A549 (cell line): ENCODE data around the gene TRIM41. TPM values are rescaled to one million over a fixed set of nuclear protein-coding genes. Genes with fewer than 3 reads are reported as not detected.

ENCODE experiments used
- ATAC-seq, 2 experiments: fragments of 200-7000 bp in 1 of 2; fragments of >200 bp in 1 of 2; cut with Nextera tagmentation in 1 of 2; cut with Tn5 transposase in 1 of 2; 3 replicates each; pipeline versions ENCODE4 v1.8.0 to v1.9.1; 2018 to 2020; ENCODE audit warnings: mild to moderate bottlenecking in 1 of 2, moderate library complexity in 1 of 2
- CTCF ChIA-PET: fragments of 300-600 bp; sonication (Branson Sonifier 250); formaldehyde crosslinking; extraction: SDS; loops from one replicate; lab custom pipeline; 2021; ENCODE audit warnings: antibody characterized with exemption, inconsistent platforms; lab: Yijun Ruan, JAX
- POLR2A ChIA-PET: fragments of 350-600 bp; formaldehyde crosslinking; extraction: SDS; loops from one replicate; lab custom pipeline; 2021; ENCODE audit warnings: antibody characterized with exemption, inconsistent platforms; lab: Yijun Ruan, JAX
- DNase-seq, 2 experiments: peaks; one replicate each; pipeline versions ENCODE4 v3.0.0 to v3.0.0-alpha.2; 2011 to 2016; ENCODE audit warnings: low read depth in 1 of 2, low spot score in 1 of 2
- FAIRE-seq: peaks from 2 replicates; lab custom pipeline; 2011; peaks lifted over from hg19 to GRCh38; lab: Jason Lieb, UNC
- H3K27ac ChIP-seq, 2 experiments: fragments of >200 bp; sonication (Bioruptor Twin); formaldehyde crosslinking; 3 replicates each; pipeline ENCODE4 v1.5.1; 2016 to 2017
- H3K4me1 ChIP-seq: fragments of >200 bp; sonication (Bioruptor Twin); formaldehyde crosslinking; 3 replicates; pipeline ENCODE4 v1.6.1; 2016
- H3K4me2 ChIP-seq: fragments of >200 bp; sonication (Bioruptor Twin); formaldehyde crosslinking; 3 replicates; pipeline ENCODE4 v1.6.1; 2016
- H3K4me3 ChIP-seq: fragments of >200 bp; sonication (Bioruptor Twin); formaldehyde crosslinking; 3 replicates; pipeline ENCODE4 v1.5.1; 2016
- H3K9me3 ChIP-seq: fragments of >200 bp; sonication (Bioruptor Twin); formaldehyde crosslinking; 3 replicates; pipeline ENCODE4 v1.6.1; 2016
- CBX2 ChIP-seq: fragments of 200-600 bp; sonication (generic); IDR thresholded peaks from 2 replicates; pipeline ENCODE4 v1.6.1; 2016; ENCODE audit warnings: low read depth, mild to moderate bottlenecking, borderline replicate concordance
- CEBPB ChIP-seq, 2 experiments: fragments of >200 bp in 1 of 2; sonication (Bioruptor Twin) in 1 of 2; formaldehyde crosslinking in 1 of 2; IDR thresholded peaks; 2 replicates each; pipeline ENCODE4 v1.6.1; 2012 to 2016
- CHD4 ChIP-seq: fragments of 200-600 bp; sonication (generic); IDR thresholded peaks from 2 replicates; pipeline ENCODE4 v1.6.1; 2016; ENCODE audit warnings: antibody characterized with exemption, mild to moderate bottlenecking, borderline replicate concordance
- EHMT2 ChIP-seq: fragments of 200-600 bp; sonication (generic); IDR thresholded peaks from 2 replicates; pipeline ENCODE4 v1.6.1; 2016; ENCODE audit warnings: antibody characterized with exemption, low read depth, mild to moderate bottlenecking, moderate library complexity
- FOSB ChIP-seq: fragments of 250-450 bp; sonication (Bioruptor Pico); IDR thresholded peaks from 2 replicates; pipeline ENCODE4 v1.5.0; 2020; ENCODE audit warnings: mild to moderate bottlenecking, moderate library complexity
- GATA3 ChIP-seq: IDR thresholded peaks from 2 replicates; pipeline ENCODE4 v1.6.1; 2012; ENCODE audit warnings: borderline replicate concordance
- HDAC2 ChIP-seq: fragments of 200-600 bp; sonication (generic); IDR thresholded peaks from 2 replicates; pipeline ENCODE4 v1.6.1; 2016
- JUN ChIP-seq, 2 experiments: fragments of >200 bp; sonication (Bioruptor Twin); formaldehyde crosslinking; IDR thresholded peaks; 2 replicates in 1 of 2; 3 replicates in 1 of 2; pipeline ENCODE4 v1.6.1; 2016 to 2017
- JUNB ChIP-seq: fragments of >200 bp; sonication (Bioruptor Twin); formaldehyde crosslinking; IDR thresholded peaks from 2 replicates; pipeline ENCODE4 v1.6.1; 2016
- MAFK ChIP-seq: fragments of 450-650 bp; IDR thresholded peaks from 2 replicates; pipeline ENCODE4 v1.6.1; 2014; ENCODE audit not compliant: partially characterized antibody
- PHF8 ChIP-seq: fragments of 200-600 bp; sonication (generic); IDR thresholded peaks from 2 replicates; pipeline ENCODE4 v1.6.1; 2016; ENCODE audit warnings: low read depth, mild to moderate bottlenecking, antibody characterized with exemption, moderate library complexity, borderline replicate concordance
- RARB ChIP-seq: fragments of 250-450 bp; sonication (Bioruptor Pico); IDR thresholded peaks from 2 replicates; pipeline ENCODE4 v1.8.0; 2021; ENCODE audit warnings: mild to moderate bottlenecking, moderate library complexity
- RCOR1 ChIP-seq: fragments of 150-350 bp; IDR thresholded peaks from 2 replicates; pipeline ENCODE4 v1.6.1; 2014; ENCODE audit warnings: antibody characterized with exemption, low read length, low read depth
- RNF2 ChIP-seq: fragments of 200-600 bp; sonication (generic); IDR thresholded peaks from 2 replicates; pipeline ENCODE4 v1.6.1; 2016; ENCODE audit warnings: low read depth, mild to moderate bottlenecking, antibody characterized with exemption, moderate library complexity, borderline replicate concordance
- SMC3 ChIP-seq: fragments of >200 bp; sonication (Bioruptor Twin); formaldehyde crosslinking; IDR thresholded peaks from 3 replicates; pipeline ENCODE4 v1.6.1; 2018; ENCODE audit warnings: inconsistent platforms
- SREBF2 ChIP-seq: fragments of 450-650 bp; IDR thresholded peaks from 2 replicates; pipeline ENCODE4 v1.6.1; 2014; ENCODE audit warnings: mild to moderate bottlenecking, moderate library complexity
- TP53 ChIP-seq: fragments of 250-450 bp; sonication (Bioruptor Pico); IDR thresholded peaks from 2 replicates; pipeline ENCODE4 v1.5.0; 2021; ENCODE audit warnings: mild to moderate bottlenecking, moderate library complexity
- ZNF302 ChIP-seq: fragments of 250-450 bp; sonication (Bioruptor Pico); IDR thresholded peaks from 2 replicates; pipeline ENCODE4 v1.9.0; 2021; ENCODE audit warnings: inconsistent platforms, mild to moderate bottlenecking, moderate library complexity
- ZSCAN20 ChIP-seq: fragments of 250-450 bp; sonication (Bioruptor Pico); IDR thresholded peaks from 2 replicates; pipeline ENCODE4 v1.8.0; 2022; ENCODE audit warnings: mild to moderate bottlenecking, moderate library complexity
- WGBS: methylation state at CpG from one replicate; pipeline ENCODE4 v1.1.6; 2017; ENCODE audit errors: missing lambda C conversion rate; 5-methylcytosine and 5-hydroxymethylcytosine counted together
- polyA plus RNA-seq, 4 experiments: library from polyadenylated mRNA; depleted of rRNA in 3 of 4; stranded (reverse); fragments of >200 nt; fragmentation: RNase III in 1 of 4; extraction: RNeasy Plus Mini Kit Qiagen cat#74134 plus additional on column Dnase treatment in 1 of 4; gene quantifications; 2 replicates in 3 of 4; 3 replicates in 1 of 4; pipeline ENCODE4 v1.2.3, GENCODE V29; 2011 to 2017
- TF ChIP-seq, protein P1 (sequence below): fragments of >200 bp; sonication (Bioruptor Twin); formaldehyde crosslinking; IDR thresholded peaks from 3 replicates; pipeline ENCODE4 v1.6.1; 2016
- TF ChIP-seq, protein P2 (sequence below): IDR thresholded peaks from 2 replicates; pipeline ENCODE4 v1.6.1; 2012
- TF ChIP-seq, protein P3 (sequence below): fragments of 250-450 bp; sonication (Bioruptor Pico); IDR thresholded peaks from 2 replicates; pipeline ENCODE4 v1.5.0; 2021; ENCODE audit warnings: mild to moderate bottlenecking, moderate library complexity, borderline replicate concordance
- TF ChIP-seq, protein P4 (sequence below): IDR thresholded peaks from 2 replicates; pipeline ENCODE4 v1.6.1; 2012; ENCODE audit warnings: low read depth, borderline replicate concordance
- TF ChIP-seq, protein P5 (sequence below): fragments of >200 bp; sonication (Bioruptor Twin); formaldehyde crosslinking; IDR thresholded peaks from 2 replicates; pipeline ENCODE4 v1.6.1; 2016

The TRIM41 gene
- polyA plus RNA-seq, 2 of the 4 experiments (the other 2 are of a cell fraction): 22.7 to 32.5 TPM

DNA sequence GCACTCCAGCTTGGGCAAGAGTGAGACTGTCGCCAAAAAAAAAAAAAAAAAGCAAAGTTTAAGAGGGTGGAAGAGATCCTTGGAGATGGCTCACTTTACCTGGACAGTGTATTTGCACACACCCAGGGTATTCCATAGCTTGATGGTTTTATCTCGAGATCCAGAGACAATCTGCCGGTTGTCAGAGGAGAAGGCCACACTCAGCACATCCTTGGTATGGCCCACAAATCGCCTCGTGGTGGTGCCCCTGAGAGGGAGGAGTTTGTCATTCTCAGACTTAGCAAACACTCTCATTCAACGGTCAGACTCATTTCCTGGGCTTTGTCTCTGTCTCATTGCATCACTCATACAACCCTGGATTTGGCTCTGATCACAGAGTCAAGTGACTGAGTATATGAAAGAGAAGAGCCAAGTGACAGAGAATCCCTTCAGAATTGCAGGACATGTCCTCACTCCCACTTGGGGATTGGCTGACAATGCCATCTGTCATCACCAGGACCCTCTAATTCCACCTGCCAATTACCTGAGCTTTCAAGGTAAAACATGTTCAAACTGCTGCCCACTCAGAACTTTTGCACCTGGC is 18.4 kb downstream of the TRIM41 start:
- no peaks in the 10 kb centered on the region for H3K9me3 ChIP-seq
- ChIA-PET POLR2A (interaction anchor here (1.9 to 3.1 kb wide), 2 partner anchors 18 to 19 kb away, joined by 5 to 9 read pairs; partner anchors contain the start of gene TRIM41), CTCF (interaction anchor here (0.6 to 1.7 kb wide), 3 partner anchors 9 to 1005 kb away, joined by 5 to 6 read pairs (median 6); partner anchors contain the start of gene TRIM41)
- TF ChIP-seq SREBF2 (no peak), MAFK (peak; percentile 58), PHF8 (no peak), HDAC2 (no peak), CEBPB (IDR thresholded peaks at IDR 0.05) (0 out of 4 replicates have a peak, but pooled peaks have one; percentile 32 to 44)
- 26% methylated on average over 6 of the region's 6 CpGs for WGBS
- peaks cover 45% of the 10 kb centered on the region for H3K4me1 ChIP-seq
- peak; percentile 3 to 11; a peak in 2 of 6 replicates for ATAC-seq
- peak overlapping the region; percentile 90 for H3K4me2 ChIP-seq
- FAIRE-seq: no peak
- peak overlapping the region; percentile 82 for H3K4me3 ChIP-seq
- H3K27ac ChIP-seq: peak overlapping the region; percentile 91 to 97
- DNase-seq: peak in 1 of 2 experiments; percentile 64

DNA sequence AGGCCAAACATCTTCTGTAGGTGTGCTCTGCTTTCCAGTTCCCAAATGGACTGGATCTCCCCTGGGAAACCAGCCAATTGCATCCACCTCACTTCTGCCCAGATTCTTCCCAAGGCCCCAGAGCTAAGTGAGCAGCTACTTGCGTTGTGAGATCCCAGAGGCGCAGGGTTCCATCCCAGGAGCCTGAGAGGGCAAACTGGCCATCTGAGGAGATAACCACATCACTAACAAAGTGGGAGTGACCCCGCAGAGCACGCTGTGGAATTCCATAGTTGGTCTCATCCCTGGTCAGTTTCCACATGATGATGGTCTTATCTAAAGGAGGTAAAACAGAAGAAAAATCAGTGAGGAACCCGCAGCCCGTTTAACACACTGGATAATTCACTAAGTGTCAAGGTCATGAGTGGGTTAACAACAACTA is 19.0 kb downstream of the TRIM41 start:
- no peaks in the 10 kb centered on the region for H3K9me3 ChIP-seq
- DNase-seq (no peak), FAIRE-seq (no peak), ATAC-seq (no peak)
- peak overlapping the region; percentile 82 for H3K4me3 ChIP-seq
- ChIA-PET POLR2A (interaction anchor here (1.1 to 3.1 kb wide), 3 partner anchors 18 to 57 kb away, joined by 3 to 9 read pairs (median 5); partner anchors contain the start of gene TRIM41), CTCF (interaction anchor here (0.9 to 1.7 kb wide), 3 partner anchors 9 to 19 kb away, joined by 3 to 6 read pairs (median 5); partner anchors contain the start of gene TRIM41)
- peak overlapping the region; percentile 91 to 97 for H3K27ac ChIP-seq
- 17% methylated on average over 6 of the region's 6 CpGs for WGBS
- peaks cover 45% of the 10 kb centered on the region for H3K4me1 ChIP-seq
- peak overlapping the region; percentile 90 for H3K4me2 ChIP-seq
- TF ChIP-seq, protein P1, sequence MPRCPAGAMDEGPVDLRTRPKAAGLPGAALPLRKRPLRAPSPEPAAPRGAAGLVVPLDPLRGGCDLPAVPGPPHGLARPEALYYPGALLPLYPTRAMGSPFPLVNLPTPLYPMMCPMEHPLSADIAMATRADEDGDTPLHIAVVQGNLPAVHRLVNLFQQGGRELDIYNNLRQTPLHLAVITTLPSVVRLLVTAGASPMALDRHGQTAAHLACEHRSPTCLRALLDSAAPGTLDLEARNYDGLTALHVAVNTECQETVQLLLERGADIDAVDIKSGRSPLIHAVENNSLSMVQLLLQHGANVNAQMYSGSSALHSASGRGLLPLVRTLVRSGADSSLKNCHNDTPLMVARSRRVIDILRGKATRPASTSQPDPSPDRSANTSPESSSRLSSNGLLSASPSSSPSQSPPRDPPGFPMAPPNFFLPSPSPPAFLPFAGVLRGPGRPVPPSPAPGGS: no peak
- TF ChIP-seq, protein P2, sequence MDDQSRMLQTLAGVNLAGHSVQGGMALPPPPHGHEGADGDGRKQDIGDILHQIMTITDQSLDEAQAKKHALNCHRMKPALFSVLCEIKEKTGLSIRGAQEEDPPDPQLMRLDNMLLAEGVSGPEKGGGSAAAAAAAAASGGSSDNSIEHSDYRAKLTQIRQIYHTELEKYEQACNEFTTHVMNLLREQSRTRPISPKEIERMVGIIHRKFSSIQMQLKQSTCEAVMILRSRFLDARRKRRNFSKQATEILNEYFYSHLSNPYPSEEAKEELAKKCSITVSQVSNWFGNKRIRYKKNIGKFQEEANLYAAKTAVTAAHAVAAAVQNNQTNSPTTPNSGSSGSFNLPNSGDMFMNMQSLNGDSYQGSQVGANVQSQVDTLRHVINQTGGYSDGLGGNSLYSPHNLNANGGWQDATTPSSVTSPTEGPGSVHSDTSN: no peak
- TF ChIP-seq, protein P3, sequence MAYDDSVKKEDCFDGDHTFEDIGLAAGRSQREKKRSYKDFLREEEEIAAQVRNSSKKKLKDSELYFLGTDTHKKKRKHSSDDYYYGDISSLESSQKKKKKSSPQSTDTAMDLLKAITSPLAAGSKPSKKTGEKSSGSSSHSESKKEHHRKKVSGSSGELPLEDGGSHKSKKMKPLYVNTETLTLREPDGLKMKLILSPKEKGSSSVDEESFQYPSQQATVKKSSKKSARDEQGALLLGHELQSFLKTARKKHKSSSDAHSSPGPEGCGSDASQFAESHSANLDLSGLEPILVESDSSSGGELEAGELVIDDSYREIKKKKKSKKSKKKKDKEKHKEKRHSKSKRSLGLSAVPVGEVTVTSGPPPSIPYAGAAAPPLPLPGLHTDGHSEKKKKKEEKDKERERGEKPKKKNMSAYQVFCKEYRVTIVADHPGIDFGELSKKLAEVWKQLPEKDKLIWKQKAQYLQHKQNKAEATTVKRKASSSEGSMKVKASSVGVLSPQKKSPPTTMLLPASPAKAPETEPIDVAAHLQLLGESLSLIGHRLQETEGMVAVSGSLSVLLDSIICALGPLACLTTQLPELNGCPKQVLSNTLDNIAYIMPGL: no peak
- no peak for TF ChIP-seq RARB (CRISPR knock-in tag)
- TF ChIP-seq GATA3: no peak
- TF ChIP-seq JUNB: no peak
- no peak; a peak in 1 of 5 replicates for TF ChIP-seq JUN (IDR thresholded peaks at IDR 0.05)
- no peak for TF ChIP-seq CHD4
- TF ChIP-seq ZNF302 (CRISPR knock-in tag): no peak
- no peak for TF ChIP-seq FOSB
- no peak for TF ChIP-seq CBX2
- TF ChIP-seq, protein P4, sequence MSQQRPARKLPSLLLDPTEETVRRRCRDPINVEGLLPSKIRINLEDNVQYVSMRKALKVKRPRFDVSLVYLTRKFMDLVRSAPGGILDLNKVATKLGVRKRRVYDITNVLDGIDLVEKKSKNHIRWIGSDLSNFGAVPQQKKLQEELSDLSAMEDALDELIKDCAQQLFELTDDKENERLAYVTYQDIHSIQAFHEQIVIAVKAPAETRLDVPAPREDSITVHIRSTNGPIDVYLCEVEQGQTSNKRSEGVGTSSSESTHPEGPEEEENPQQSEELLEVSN: no peak
- TF ChIP-seq SMC3: no peak
- no peak for TF ChIP-seq HDAC2
- TF ChIP-seq EHMT2: no peak
- no peak for TF ChIP-seq RCOR1
- no peak for TF ChIP-seq ZSCAN20 (CRISPR knock-in tag)
- no peak for TF ChIP-seq TP53 (CRISPR knock-in tag)
- TF ChIP-seq, protein P5, sequence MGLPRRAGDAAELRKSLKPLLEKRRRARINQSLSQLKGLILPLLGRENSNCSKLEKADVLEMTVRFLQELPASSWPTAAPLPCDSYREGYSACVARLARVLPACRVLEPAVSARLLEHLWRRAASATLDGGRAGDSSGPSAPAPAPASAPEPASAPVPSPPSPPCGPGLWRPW: no peak
- no peak for TF ChIP-seq RNF2
- TF ChIP-seq, all 56 proteins: peak for 0
